Mesenchymal stem cell (in vitro differentiated cells and primary cell): Measurements from ENCODE around the gene RNF31.

Experiments
- DNase-seq: peaks from one replicate; pipeline ENCODE4 v3.0.0-alpha.2; 2013
- H2AFZ ChIP-seq: one replicate; pipeline ENCODE4 v1.6.1; 2013; ENCODE audit warnings: low read depth, mild to moderate bottlenecking, control low read depth, inconsistent platforms, low read length, moderate library complexity
- H2AK5ac ChIP-seq: 2 replicates; pipeline ENCODE4 v1.6.1; 2013; ENCODE audit warnings: low read length, moderate library complexity, mild to moderate bottlenecking, inconsistent platforms; ENCODE audit not compliant: severe bottlenecking
- H2BK120ac ChIP-seq: one replicate; pipeline ENCODE4 v1.6.1; 2013; ENCODE audit warnings: low read depth, mild to moderate bottlenecking, inconsistent platforms, low read length, moderate library complexity
- H2BK12ac ChIP-seq, 2 experiments: one replicate each; pipeline ENCODE4 v1.6.1; 2013; ENCODE audit warnings: inconsistent platforms in 2 of 2, low read length in 2 of 2, mild to moderate bottlenecking in 2 of 2, moderate library complexity in 2 of 2, control low read depth in 1 of 2
- H2BK15ac ChIP-seq: one replicate; pipeline ENCODE4 v1.6.1; 2013; ENCODE audit warnings: mild to moderate bottlenecking, low read depth, inconsistent platforms; ENCODE audit not compliant: poor library complexity, severe bottlenecking
- H2BK5ac ChIP-seq: 2 replicates; pipeline ENCODE4 v1.6.1; 2013; ENCODE audit warnings: low read depth, mild to moderate bottlenecking, low read length, control low read depth, inconsistent platforms; ENCODE audit not compliant: poor library complexity, severe bottlenecking
- H3K14ac ChIP-seq, 2 experiments: one replicate each; pipeline ENCODE4 v1.6.1; 2013; ENCODE audit warnings: inconsistent platforms in 2 of 2, low read length in 2 of 2, control low read depth in 1 of 2, mild to moderate bottlenecking in 1 of 2, moderate library complexity in 1 of 2
- H3K18ac ChIP-seq, 2 experiments: one replicate each; pipeline ENCODE4 v1.6.1; 2013; ENCODE audit warnings: inconsistent platforms in 2 of 2, low read length in 2 of 2, control low read depth in 1 of 2, low read depth in 1 of 2, mild to moderate bottlenecking in 1 of 2
- H3K23ac ChIP-seq, 2 experiments: one replicate each; pipeline ENCODE4 v1.6.1; 2013; ENCODE audit warnings: inconsistent platforms in 2 of 2, low read length in 2 of 2, mild to moderate bottlenecking in 2 of 2, moderate library complexity in 2 of 2, control low read depth in 1 of 2
- H3K27ac ChIP-seq: 2 replicates; pipeline ENCODE4 v1.5.1; 2013; ENCODE audit warnings: mild to moderate bottlenecking, moderate library complexity, low read length, control low read depth, inconsistent platforms; ENCODE audit not compliant: poor library complexity, severe bottlenecking
- H3K27me3 ChIP-seq, 2 experiments: 2 replicates each; pipeline versions ENCODE4 v1.6.1 to v1.7.0; 2013; ENCODE audit warnings: low read length in 2 of 2, mild to moderate bottlenecking in 2 of 2, moderate library complexity in 2 of 2, control low read depth in 1 of 2, inconsistent platforms in 1 of 2; ENCODE audit not compliant: control insufficient read depth in 1 of 2, insufficient read depth in 1 of 2
- H3K36me3 ChIP-seq, 2 experiments: 2 replicates each; pipeline versions ENCODE4 v1.6.1 to v1.7.0; 2013; ENCODE audit warnings: low read length in 2 of 2, control low read depth in 1 of 2, inconsistent platforms in 1 of 2, low read depth in 1 of 2, mild to moderate bottlenecking in 1 of 2; ENCODE audit not compliant: insufficient read depth in 2 of 2, control insufficient read depth in 1 of 2
- H3K4ac ChIP-seq, 2 experiments: one replicate each; pipeline ENCODE4 v1.6.1; 2013; ENCODE audit warnings: inconsistent platforms in 2 of 2, low read length in 2 of 2, mild to moderate bottlenecking in 2 of 2, moderate library complexity in 2 of 2, control low read depth in 1 of 2, low read depth in 1 of 2
- H3K4me1 ChIP-seq: 2 replicates; pipeline ENCODE4 v1.6.1; 2013; ENCODE audit warnings: low read depth, low read length, control low read depth; ENCODE audit not compliant: control insufficient read depth, insufficient read depth
- H3K4me2 ChIP-seq: 2 replicates; pipeline ENCODE4 v1.6.1; 2013; ENCODE audit warnings: low read length, mild to moderate bottlenecking, inconsistent platforms; ENCODE audit not compliant: poor library complexity, severe bottlenecking
- H3K4me3 ChIP-seq, 2 experiments: 2 replicates each; pipeline versions ENCODE4 v1.5.1 to v1.7.0; 2013; ENCODE audit warnings: low read length in 2 of 2, mild to moderate bottlenecking in 2 of 2, control low read depth in 1 of 2, low read depth in 1 of 2; ENCODE audit not compliant: insufficient read depth in 1 of 2
- H3K79me1 ChIP-seq: replicated peaks from 2 replicates; pipeline ENCODE4 v1.6.1; 2013; ENCODE audit warnings: mild to moderate bottlenecking, control low read depth, low read length, inconsistent platforms; ENCODE audit not compliant: poor library complexity, severe bottlenecking
- H3K9ac ChIP-seq: 2 replicates; pipeline ENCODE4 v1.7.0; 2013; ENCODE audit warnings: mild to moderate bottlenecking, low read length, moderate library complexity
- H3K9me3 ChIP-seq: 2 replicates; pipeline ENCODE4 v1.7.0; 2013; ENCODE audit warnings: mild to moderate bottlenecking, low read length; ENCODE audit not compliant: control insufficient read depth
- H4K8ac ChIP-seq: one replicate; pipeline ENCODE4 v1.6.1; 2013; ENCODE audit warnings: inconsistent platforms, mild to moderate bottlenecking, low read length, moderate library complexity
- H4K91ac ChIP-seq: one replicate; pipeline ENCODE4 v1.6.1; 2013; ENCODE audit warnings: mild to moderate bottlenecking, low read length, inconsistent platforms
- WGBS: methylation state at CpG from one replicate; pipeline ENCODE4 v1.1.7; 2013; ENCODE audit warnings: mixed read lengths; 5-methylcytosine and 5-hydroxymethylcytosine counted together

Gene RNF31

DNA sequence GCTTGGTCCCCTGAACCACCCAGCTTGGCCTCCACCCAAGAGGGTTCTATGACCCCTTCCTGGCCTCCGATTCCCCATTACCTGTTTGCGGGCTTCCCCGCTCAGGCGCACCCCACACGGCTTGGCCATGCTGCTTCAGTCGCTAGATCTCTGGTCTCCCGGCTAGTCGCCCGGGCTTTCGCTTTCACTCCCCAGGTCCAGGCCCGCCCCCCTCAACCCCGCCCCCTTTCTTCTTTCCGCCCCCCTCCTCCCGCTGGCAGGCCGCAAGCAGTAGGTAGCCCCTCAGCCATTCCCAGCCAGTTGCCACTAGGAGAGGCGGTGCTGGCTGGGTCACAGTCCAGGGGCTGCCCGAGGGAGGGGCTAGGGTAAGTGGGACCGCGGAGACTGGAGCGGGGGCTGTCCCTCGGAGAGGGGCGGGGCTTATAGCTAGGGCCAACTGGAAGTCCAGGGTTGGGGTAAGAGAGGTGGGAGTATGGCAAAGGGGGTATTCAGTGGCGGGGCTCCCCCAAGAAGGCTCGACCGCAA, 783 bp upstream of the RNF31 start, which contains the start of gene PSME2:
Gene PSME2 (minus strand): TSS at position 158 of the 525 bp plus-strand sequence. CDS start 29 bp downstream, at position 129.
- Histone ChIP-seq H2BK15ac (peak within 1 kb of the TSS; percentile 97), H3K4me3 (peak within 1 kb of the TSS; percentile 92 to 96), H2AK5ac (no peak within 1 kb of the TSS), H3K23ac (peak within 1 kb of the TSS in 1 of 2 experiments; percentile 75), H3K4ac (peak within 1 kb of the TSS; percentile 66 to 89), H3K9ac (peak within 1 kb of the TSS; percentile 94), H3K4me1 (peaks cover 18% of the 10 kb centered on the region), H3K14ac (peak within 1 kb of the TSS in 1 of 2 experiments; percentile 87), H3K18ac (peak within 1 kb of the TSS; percentile 87 to 88), H2AFZ (peak within 1 kb of the TSS; percentile 43), H3K27me3 (no peaks in the 10 kb centered on the region), H3K79me1 (peaks cover 35% of the 10 kb centered on the region), H3K9me3 (no peaks in the 10 kb centered on the region), H2BK12ac (peak within 1 kb of the TSS; percentile 40 to 44), H3K4me2 (peak within 1 kb of the TSS; percentile 96), H4K8ac (peak within 1 kb of the TSS; percentile 85), H2BK5ac (no peak within 1 kb of the TSS), H3K27ac (peak within 1 kb of the TSS; percentile 81), H3K36me3 (peaks cover 32 to 50% of the 10 kb centered on the region in 2 experiments), H2BK120ac (peak within 1 kb of the TSS; percentile 67), H4K91ac (peak within 1 kb of the TSS; percentile 66)
- DNase-seq, result peak; percentile 99
- 1% methylated on average over 22 of the region's 25 CpGs for WGBS

GRCh38 chr14:24147761-24148428, 597 bp downstream of the RNF31 start:
- Histone ChIP-seq H3K27ac (peak overlapping the region; percentile 3), H3K23ac (peak overlapping the region in 1 of 2 experiments; percentile 46), H3K36me3 (peaks cover 37 to 60% of the 10 kb centered on the region in 2 experiments), H3K14ac (peak overlapping the region in 1 of 2 experiments; percentile 91), H3K4me3 (peak overlapping the region; percentile 92 to 96), H4K8ac (peak overlapping the region; percentile 76), H2BK12ac (peak overlapping the region in 1 of 2 experiments; percentile 55), H2AK5ac (peak overlapping the region; percentile 10), H2BK5ac (no peak overlapping the region), H3K18ac (peak overlapping the region; percentile 55 to 77), H3K79me1 (peaks cover 37% of the 10 kb centered on the region), H3K4ac (peak overlapping the region; percentile 89 to 96), H2BK120ac (peak overlapping the region; percentile 67), H4K91ac (no peak overlapping the region), H2AFZ (peak overlapping the region; percentile 42), H3K4me2 (peak overlapping the region; percentile 96), H3K9me3 (no peaks in the 10 kb centered on the region), H3K4me1 (peaks cover 17% of the 10 kb centered on the region), H3K27me3 (no peaks in the 10 kb centered on the region), H2BK15ac (peak overlapping the region; percentile 31), H3K9ac (peak overlapping the region; percentile 94)
- 8% methylated on average over 25 of the region's 29 CpGs for WGBS
- no peak for DNase-seq

- no peak overlapping the region for H4K8ac ChIP-seq
- H2BK120ac ChIP-seq, result no peak overlapping the region
- no peak for DNase-seq
- no peaks in the 10 kb centered on the region for H3K9me3 ChIP-seq
- H3K79me1 ChIP-seq, result peaks cover 28% of the 10 kb centered on the region
- H3K9ac ChIP-seq, result no peak overlapping the region
- H2AK5ac ChIP-seq, result no peak overlapping the region
- H3K23ac ChIP-seq, result peak overlapping the region in 1 of 2 experiments; percentile 28
- no peak overlapping the region for H3K4me2 ChIP-seq
- no peak overlapping the region for H2AFZ ChIP-seq
- no peak overlapping the region for H2BK12ac ChIP-seq
- H2BK5ac ChIP-seq, result no peak overlapping the region
- no peak overlapping the region for H4K91ac ChIP-seq
- no peak overlapping the region for H2BK15ac ChIP-seq
- WGBS, result 94% methylated on average over 3 of the region's 3 CpGs
- H3K27me3 ChIP-seq, result no peaks in the 10 kb centered on the region
- H3K4me1 ChIP-seq, result peaks cover 15% of the 10 kb centered on the region
- peaks cover 31 to 50% of the 10 kb centered on the region in 2 experiments for H3K36me3 ChIP-seq
- no peak overlapping the region for H3K14ac ChIP-seq
- H3K18ac ChIP-seq, result no peak overlapping the region
- H3K27ac ChIP-seq, result no peak overlapping the region
- H3K4me3 ChIP-seq, result no peak overlapping the region
- no peak overlapping the region for H3K4ac ChIP-seq
These were observed 2.1 kb downstream of the RNF31 start for GRCh38 chr14:24149302-24149969.

- no peak overlapping the region for H3K4me3 ChIP-seq
- H4K91ac ChIP-seq, result no peak overlapping the region
- no peaks in the 10 kb centered on the region for H3K27me3 ChIP-seq
- H3K14ac ChIP-seq, result no peak overlapping the region
- no peak overlapping the region for H4K8ac ChIP-seq
- no peak overlapping the region for H2BK12ac ChIP-seq
- H3K4me1 ChIP-seq, result peaks cover 15% of the 10 kb centered on the region
- H3K23ac ChIP-seq, result no peak overlapping the region
- DNase-seq, result no peak
- no peak overlapping the region for H3K27ac ChIP-seq
- H2BK15ac ChIP-seq, result no peak overlapping the region
- H2AFZ ChIP-seq, result no peak overlapping the region
- H3K18ac ChIP-seq, result no peak overlapping the region
- H2BK120ac ChIP-seq, result no peak overlapping the region
- peaks cover 30% of the 10 kb centered on the region for H3K79me1 ChIP-seq
- H3K4ac ChIP-seq, result no peak overlapping the region
- no peak overlapping the region for H3K9ac ChIP-seq
- 99% methylated on average over 9 of the region's 9 CpGs for WGBS
- H2AK5ac ChIP-seq, result no peak overlapping the region
- no peak overlapping the region for H2BK5ac ChIP-seq
- H3K4me2 ChIP-seq, result no peak overlapping the region
- H3K36me3 ChIP-seq, result peaks cover 34 to 50% of the 10 kb centered on the region in 2 experiments
- H3K9me3 ChIP-seq, result no peaks in the 10 kb centered on the region
These were observed 2.8 kb downstream of the RNF31 start for GRCh38 chr14:24150061-24150460.
